Measurements from ENCODE around the gene KCNT2.

KCNT2 gene

GRCh38 chr1:196387766-196388165 is 220.5 kb downstream of the KCNT2 start:
- no peak for DNase-seq

GRCh38 chr1:196385109-196385508 is 223.1 kb downstream of the KCNT2 start:
- no peak for DNase-seq

- DNase-seq: no peak
Measured at GRCh38 chr1:196382383-196382782, 225.9 kb downstream of the KCNT2 start.

GRCh38 chr1:196381544-196381943 is 226.7 kb downstream of the KCNT2 start:
- no peak for DNase-seq

GRCh38 chr1:196380316-196380715 is 227.9 kb downstream of the KCNT2 start:
- DNase-seq: no peak

- DNase-seq: no peak
Measured at GRCh38 chr1:196377811-196378210, 230.4 kb downstream of the KCNT2 start.

- no peak for DNase-seq
Measured at GRCh38 chr1:196376630-196377328, 231.5 kb downstream of the KCNT2 start.

GRCh38 chr1:196373798-196374197 is 234.4 kb downstream of the KCNT2 start:
- no peak for DNase-seq

- DNase-seq: no peak
Measured at GRCh38 chr1:196372896-196373536, 235.2 kb downstream of the KCNT2 start.

- no peak for DNase-seq
Measured at GRCh38 chr1:196367838-196368237, 240.4 kb downstream of the KCNT2 start.

GRCh38 chr1:196366817-196367495 is 241.3 kb downstream of the KCNT2 start:
- no peak for DNase-seq

- no peak for DNase-seq
Measured at GRCh38 chr1:196361112-196361714, 247.0 kb downstream of the KCNT2 start.

- no peak for DNase-seq
Measured at GRCh38 chr1:196357913-196358312, 250.3 kb downstream of the KCNT2 start.

GRCh38 chr1:196355206-196355786 is 252.9 kb downstream of the KCNT2 start:
- DNase-seq: no peak

GRCh38 chr1:196344453-196344852 is 263.8 kb downstream of the KCNT2 start:
- DNase-seq: no peak

- no peak for DNase-seq
Measured at GRCh38 chr1:196324345-196324744, 283.9 kb downstream of the KCNT2 start.

GRCh38 chr1:196323869-196324268 is 284.4 kb downstream of the KCNT2 start:
- no peak for DNase-seq

GRCh38 chr1:196319301-196319700 is 288.9 kb downstream of the KCNT2 start:
- DNase-seq: no peak

- no peak for DNase-seq
Measured at GRCh38 chr1:196317535-196318522, 290.4 kb downstream of the KCNT2 start.

GRCh38 chr1:196312739-196313138 is 295.5 kb downstream of the KCNT2 start:
- DNase-seq: no peak

GRCh38 chr1:196309386-196309785 is 298.9 kb downstream of the KCNT2 start:
- no peak for DNase-seq

GRCh38 chr1:196308176-196308575 is 300.1 kb downstream of the KCNT2 start:
- DNase-seq: no peak
